Cardiac fibroblast (primary cell): ENCODE measurements around the gene TERT.
"Not testable (repeated sequence)": the region's sequence is repeated elsewhere in the genome, so short reads cannot be mapped to it uniquely, and the experiment has no call there.

Source experiments
- DNase-seq, 2 donors: peaks; one replicate each; pipeline versions ENCODE4 v3.0.0 to v3.0.0-alpha.2; 2010; ENCODE audit warnings: low read depth in 2 of 2
- H3K4me3 ChIP-seq, 2 donors: replicated peaks in 1 of 2; 1 replicate in 1 of 2; 2 replicates in 1 of 2; pipeline ENCODE4 v1.5.1; 2011; ENCODE audit warnings: low read depth in 2 of 2, low read length in 2 of 2, mild to moderate bottlenecking in 2 of 2, moderate library complexity in 1 of 2
- TF ChIP-seq, protein P1 (sequence below): IDR thresholded peaks from one replicate; pipeline ENCODE4 v1.5.1; 2011; ENCODE audit warnings: low read depth, mild to moderate bottlenecking, low read length, inconsistent platforms

Gene TERT

GRCh38 chr5:1272201-1272600 is 22.7 kb downstream of the TERT start:
- DNase-seq, result no peak
- no peak overlapping the region for H3K4me3 ChIP-seq
- TF ChIP-seq, protein P1, sequence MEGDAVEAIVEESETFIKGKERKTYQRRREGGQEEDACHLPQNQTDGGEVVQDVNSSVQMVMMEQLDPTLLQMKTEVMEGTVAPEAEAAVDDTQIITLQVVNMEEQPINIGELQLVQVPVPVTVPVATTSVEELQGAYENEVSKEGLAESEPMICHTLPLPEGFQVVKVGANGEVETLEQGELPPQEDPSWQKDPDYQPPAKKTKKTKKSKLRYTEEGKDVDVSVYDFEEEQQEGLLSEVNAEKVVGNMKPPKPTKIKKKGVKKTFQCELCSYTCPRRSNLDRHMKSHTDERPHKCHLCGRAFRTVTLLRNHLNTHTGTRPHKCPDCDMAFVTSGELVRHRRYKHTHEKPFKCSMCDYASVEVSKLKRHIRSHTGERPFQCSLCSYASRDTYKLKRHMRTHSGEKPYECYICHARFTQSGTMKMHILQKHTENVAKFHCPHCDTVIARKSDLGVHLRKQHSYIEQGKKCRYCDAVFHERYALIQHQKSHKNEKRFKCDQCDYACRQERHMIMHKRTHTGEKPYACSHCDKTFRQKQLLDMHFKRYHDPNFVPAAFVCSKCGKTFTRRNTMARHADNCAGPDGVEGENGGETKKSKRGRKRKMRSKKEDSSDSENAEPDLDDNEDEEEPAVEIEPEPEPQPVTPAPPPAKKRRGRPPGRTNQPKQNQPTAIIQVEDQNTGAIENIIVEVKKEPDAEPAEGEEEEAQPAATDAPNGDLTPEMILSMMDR, result no peak

DNA sequence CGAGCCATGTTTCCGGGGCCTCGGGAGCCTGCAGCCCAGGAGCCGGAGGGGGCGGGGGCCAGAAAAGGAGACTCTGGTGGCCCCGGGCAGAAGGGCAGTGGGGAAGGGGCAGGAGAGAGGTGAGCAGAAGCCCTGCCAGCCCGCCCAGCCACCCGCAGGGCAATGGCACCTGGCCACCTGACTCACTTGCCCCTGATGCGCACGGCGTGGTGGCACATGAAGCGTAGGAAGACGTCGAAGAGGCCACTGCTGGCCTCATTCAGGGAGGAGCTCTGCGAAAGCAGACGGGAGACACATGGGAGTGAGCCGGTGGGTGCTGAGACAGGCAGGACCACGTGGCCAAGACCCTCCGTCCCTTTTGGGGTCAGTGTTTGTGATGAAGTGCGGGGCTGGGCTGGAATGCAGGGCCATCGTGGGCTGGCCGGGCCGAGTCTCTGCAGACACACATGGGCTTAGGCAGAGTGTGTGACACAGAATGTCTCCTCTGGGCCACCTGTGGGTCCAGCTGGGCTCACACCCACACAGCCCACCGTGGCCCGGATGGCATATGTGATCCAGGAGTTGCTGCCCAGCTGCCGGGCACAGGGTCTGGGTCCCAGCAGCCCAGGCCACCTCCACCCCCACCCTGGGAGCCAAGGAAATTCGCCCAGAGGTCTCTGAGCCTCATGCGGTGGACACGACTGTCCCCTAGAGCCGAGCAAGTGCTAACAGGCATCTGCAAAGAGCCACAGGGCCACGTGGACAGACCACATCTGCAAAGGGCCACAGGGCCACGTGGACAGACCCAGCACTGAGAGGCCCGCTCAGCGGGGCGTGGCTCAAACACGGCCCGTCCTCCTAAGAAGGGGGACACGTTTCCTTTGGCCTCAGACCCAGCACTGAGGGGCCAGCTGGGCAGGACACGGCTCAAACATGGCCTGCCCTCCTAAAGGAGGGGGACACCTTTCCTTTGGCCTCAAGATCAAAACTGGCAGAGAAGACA is 23.6 kb downstream of the TERT start:
- TF ChIP-seq, protein P1, result no peak
- no peak overlapping the region for H3K4me3 ChIP-seq
- DNase-seq, result no peak

- DNase-seq, result no peak
- no peak overlapping the region for H3K4me3 ChIP-seq
- TF ChIP-seq, protein P1, result no peak
These were observed 24.4 kb downstream of the TERT start for GRCh38 chr5:1270426-1270825.

GRCh38 chr5:1268666-1269065 is 26.2 kb downstream of the TERT start:
- no peak for DNase-seq
- H3K4me3 ChIP-seq, result no peak overlapping the region
- TF ChIP-seq, protein P1, result no peak

- DNase-seq, result no peak
- TF ChIP-seq, protein P1, result no peak
- H3K4me3 ChIP-seq, result no peak overlapping the region
These were observed 26.8 kb downstream of the TERT start for GRCh38 chr5:1268056-1268455.

- not testable (repeated sequence) for H3K4me3 ChIP-seq, DNase-seq
These were observed 27.4 kb downstream of the TERT start for GRCh38 chr5:1267464-1267863.

DNA sequence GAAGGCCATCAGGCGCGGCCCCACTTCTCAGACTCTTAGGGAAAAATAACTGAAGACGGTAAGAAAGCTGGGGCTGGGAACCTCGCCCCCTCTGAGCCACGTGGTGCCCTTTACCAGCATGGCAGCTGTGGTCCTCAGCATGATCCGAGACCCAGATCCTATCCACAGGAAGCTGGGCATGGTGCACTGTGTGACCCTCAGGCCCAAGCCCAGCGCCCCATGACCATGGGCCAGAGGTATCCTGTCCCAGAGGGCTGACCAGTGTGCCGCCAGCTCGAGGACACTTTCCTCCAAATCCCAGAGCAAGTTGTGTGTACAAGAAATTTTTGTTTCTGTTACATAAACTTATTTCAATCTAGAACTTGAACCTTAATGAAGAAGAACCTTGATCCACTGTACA is 28.1 kb downstream of the TERT start:
- no peak overlapping the region for H3K4me3 ChIP-seq
- DNase-seq, result no peak
- TF ChIP-seq, protein P1, result no peak
